T-helper 17 cell (primary cell): ENCODE data around the gene HYKK. TPM values are rescaled to one million over a fixed set of nuclear protein-coding genes. Genes with fewer than 3 reads are reported as not detected.

Experiments
- ATAC-seq: fragments of 150-1000 bp; cut with Tn5 transposase; 2 replicates; pipeline ENCODE4 v1.10.0; 2021; ENCODE audit warnings: mild to moderate bottlenecking, moderate library complexity
- DNase-seq, 3 donors: peaks; one replicate each; pipeline versions ENCODE4 v3.0.0 to v3.0.0-alpha.2; 2020 to 2021
- H3K9me3 ChIP-seq: one replicate; pipeline ENCODE4 v1.7.0; 2013; ENCODE audit warnings: low read length, mild to moderate bottlenecking; ENCODE audit not compliant: control insufficient read depth, poor library complexity, severe bottlenecking
- H3K27ac Mint-ChIP-seq: one replicate; pipeline ENCODE4 v1.8.0; 2022; ENCODE audit warnings: mild to moderate bottlenecking, moderate library complexity, mixed read lengths
- H3K27me3 Mint-ChIP-seq: one replicate; pipeline ENCODE4 v1.8.0; 2022; ENCODE audit warnings: mixed read lengths
- H3K36me3 Mint-ChIP-seq: one replicate; pipeline ENCODE4 v1.8.0; 2022; ENCODE audit warnings: low read depth, mixed read lengths
- H3K4me1 Mint-ChIP-seq: one replicate; pipeline ENCODE4 v1.8.0; 2022; ENCODE audit warnings: mild to moderate bottlenecking, mixed read lengths
- H3K4me3 Mint-ChIP-seq: one replicate; pipeline ENCODE4 v1.8.0; 2022; ENCODE audit warnings: mild to moderate bottlenecking, moderate library complexity, mixed read lengths
- total RNA-seq, 4 donors: library from RNA in 2 of 4; stranded (reverse) in 2 of 4; gene quantifications; one replicate each; pipeline ENCODE4 v1.2.3 and lab custom pipeline; 2022 to 2026

The HYKK gene, protein sequence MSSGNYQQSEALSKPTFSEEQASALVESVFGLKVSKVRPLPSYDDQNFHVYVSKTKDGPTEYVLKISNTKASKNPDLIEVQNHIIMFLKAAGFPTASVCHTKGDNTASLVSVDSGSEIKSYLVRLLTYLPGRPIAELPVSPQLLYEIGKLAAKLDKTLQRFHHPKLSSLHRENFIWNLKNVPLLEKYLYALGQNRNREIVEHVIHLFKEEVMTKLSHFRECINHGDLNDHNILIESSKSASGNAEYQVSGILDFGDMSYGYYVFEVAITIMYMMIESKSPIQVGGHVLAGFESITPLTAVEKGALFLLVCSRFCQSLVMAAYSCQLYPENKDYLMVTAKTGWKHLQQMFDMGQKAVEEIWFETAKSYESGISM
- 1 to 10 TPM; 1.1 to 2.0 TPM for total RNA-seq
- total RNA-seq (lab: John Stamatoyannopoulos, UW), result 1.2 to 1.5 reads per million in 2 donors

GRCh38 chr15:78506971-78507830, at the start of gene HYKK:
Gene HYKK, plus strand, starts transcription at chr15:78507577. Its CDS starts 5,512 bp downstream, at chr15:78513089.
- DNase-seq (peak; percentile 38 to 65 (median 51)), ATAC-seq (peak; percentile 86)
- no peaks in the 10 kb centered on the region for H3K9me3 ChIP-seq
- Mint-ChIP-seq H3K27me3 (no peaks in the 10 kb centered on the region), H3K36me3 (no peaks in the 10 kb centered on the region), H3K4me3 (peak within 1 kb of the TSS; percentile 96), H3K27ac (peak within 1 kb of the TSS; percentile 75), H3K4me1 (peaks cover 17% of the 10 kb centered on the region)

GRCh38 chr15:78460737-78461136, 46.6 kb upstream of the HYKK start:
- Mint-ChIP-seq H3K27me3 (no peaks in the 10 kb centered on the region), H3K4me1 (peaks cover 37% of the 10 kb centered on the region), H3K4me3 (peak overlapping the region; percentile 36), H3K27ac (peak overlapping the region; percentile 56), H3K36me3 (peaks cover 6% of the 10 kb centered on the region)
- no peaks in the 10 kb centered on the region for H3K9me3 ChIP-seq
- ATAC-seq (no peak), DNase-seq (no peak)

- Mint-ChIP-seq H3K4me3 (peak overlapping the region; percentile 36), H3K27me3 (no peaks in the 10 kb centered on the region), H3K27ac (peak overlapping the region; percentile 56), H3K4me1 (peaks cover 37% of the 10 kb centered on the region), H3K36me3 (peaks cover 6% of the 10 kb centered on the region)
- no peak for DNase-seq
- peak; percentile 85 for ATAC-seq
- H3K9me3 ChIP-seq, result no peaks in the 10 kb centered on the region
These were observed 46.0 kb upstream of the HYKK start for GRCh38 chr15:78461171-78461888.

DNA sequence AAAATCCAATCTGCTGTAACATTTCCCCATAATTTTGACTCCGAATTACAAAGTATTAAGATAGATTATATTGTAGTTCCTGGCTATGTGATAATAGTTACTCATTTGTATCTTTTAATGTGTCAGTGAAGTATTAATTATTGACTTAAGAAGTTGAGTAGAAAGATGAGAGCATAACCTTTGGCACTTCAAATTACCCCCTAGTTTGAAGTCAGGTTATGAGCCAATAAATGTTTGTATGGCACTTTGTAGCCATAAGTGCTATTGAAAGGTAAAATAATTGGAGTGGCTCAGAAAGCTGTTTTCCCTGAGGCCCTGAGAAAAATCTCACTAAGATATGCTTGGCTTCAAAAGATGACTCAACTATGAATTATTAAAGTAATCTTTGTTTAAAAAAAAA, 38.3 kb upstream of the HYKK start:
- no peaks in the 10 kb centered on the region for H3K27me3 Mint-ChIP-seq
- H3K4me3 Mint-ChIP-seq, result no peak overlapping the region
- peaks cover 2% of the 10 kb centered on the region for H3K36me3 Mint-ChIP-seq
- no peak for ATAC-seq
- DNase-seq, result no peak
- H3K27ac Mint-ChIP-seq, result no peak overlapping the region
- peaks cover 2% of the 10 kb centered on the region for H3K4me1 Mint-ChIP-seq
- H3K9me3 ChIP-seq, result no peaks in the 10 kb centered on the region

DNA sequence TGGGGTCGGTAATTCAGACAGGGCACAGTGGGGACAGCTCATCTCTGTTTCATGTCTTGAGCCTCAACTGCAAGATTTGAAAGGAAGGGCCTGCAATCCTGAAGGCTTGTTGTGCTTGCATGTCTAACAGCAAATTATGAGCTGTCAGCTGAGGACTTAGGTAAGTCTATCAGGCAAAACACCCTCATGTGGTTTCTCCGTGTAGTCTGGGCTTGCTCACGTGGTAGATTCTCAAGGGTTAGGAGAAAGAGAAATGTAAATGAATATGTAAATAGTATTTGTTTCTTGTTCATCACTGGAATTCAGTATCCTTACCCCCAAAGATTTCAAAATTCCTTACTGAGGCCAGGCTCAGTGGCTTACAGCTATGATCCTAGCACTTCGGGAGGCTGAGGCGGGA, 30.1 kb upstream of the HYKK start:
- Mint-ChIP-seq H3K4me1 (no peaks in the 10 kb centered on the region), H3K27me3 (no peaks in the 10 kb centered on the region), H3K27ac (peak overlapping the region; percentile 27), H3K4me3 (no peak overlapping the region), H3K36me3 (no peaks in the 10 kb centered on the region)
- no peak for ATAC-seq
- no peak for DNase-seq
- no peaks in the 10 kb centered on the region for H3K9me3 ChIP-seq

DNA sequence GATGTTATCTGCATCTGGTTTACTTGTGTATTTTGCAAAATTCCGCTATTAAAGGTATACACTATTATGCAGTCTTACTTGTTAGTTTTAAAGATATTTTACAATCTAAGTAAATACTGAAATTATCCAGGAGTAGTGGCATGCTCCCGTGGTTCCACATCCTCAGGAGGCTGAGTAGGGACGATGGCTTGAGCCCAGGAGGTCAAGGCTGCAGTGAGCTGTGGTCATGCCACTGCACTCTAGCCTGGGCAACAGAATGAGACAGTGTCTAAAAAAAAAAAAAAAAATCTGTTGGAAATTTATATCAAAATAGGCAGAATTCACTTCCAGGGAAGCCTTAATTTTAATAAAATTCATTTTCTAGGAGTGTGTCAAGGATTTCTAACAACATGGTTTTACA, 27.7 kb upstream of the HYKK start:
- no peaks in the 10 kb centered on the region for H3K9me3 ChIP-seq
- Mint-ChIP-seq H3K4me1 (no peaks in the 10 kb centered on the region), H3K27ac (no peak overlapping the region), H3K27me3 (no peaks in the 10 kb centered on the region), H3K36me3 (no peaks in the 10 kb centered on the region), H3K4me3 (no peak overlapping the region)
- ATAC-seq, result no peak
- no peak for DNase-seq

- DNase-seq (no peak), ATAC-seq (no peak)
- no peak overlapping the region for H3K27ac Mint-ChIP-seq
- no peaks in the 10 kb centered on the region for H3K4me1 Mint-ChIP-seq
- H3K36me3 Mint-ChIP-seq, result peaks cover 3% of the 10 kb centered on the region
- no peak overlapping the region for H3K4me3 Mint-ChIP-seq
- H3K9me3 ChIP-seq, result no peaks in the 10 kb centered on the region
- H3K27me3 Mint-ChIP-seq, result no peaks in the 10 kb centered on the region
These were observed 25.5 kb upstream of the HYKK start for GRCh38 chr15:78481917-78482316.

DNA sequence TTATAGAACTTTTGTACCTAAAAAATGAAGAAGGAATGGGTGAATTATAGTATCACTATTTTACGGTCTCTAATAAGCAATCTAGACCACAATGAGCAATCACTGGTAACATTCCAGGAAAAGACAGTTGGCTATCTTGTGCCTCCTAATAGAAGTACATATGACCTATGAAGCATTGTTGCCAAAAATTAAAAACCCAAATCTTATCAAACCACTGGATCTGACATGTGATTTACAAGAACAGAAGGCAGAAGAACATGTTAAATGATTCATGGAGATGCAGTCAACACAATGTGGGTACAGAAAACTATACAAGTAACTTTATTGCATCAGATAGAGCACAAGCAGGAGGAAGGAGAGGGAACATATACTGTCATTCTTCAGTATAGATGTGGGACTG, 14.5 kb upstream of the HYKK start:
- ATAC-seq, result no peak
- peaks cover 6% of the 10 kb centered on the region for H3K4me1 Mint-ChIP-seq
- H3K4me3 Mint-ChIP-seq, result no peak overlapping the region
- H3K27ac Mint-ChIP-seq, result no peak overlapping the region
- H3K27me3 Mint-ChIP-seq, result no peaks in the 10 kb centered on the region
- no peaks in the 10 kb centered on the region for H3K9me3 ChIP-seq
- no peak for DNase-seq
- H3K36me3 Mint-ChIP-seq, result peaks cover 5% of the 10 kb centered on the region

- no peak for ATAC-seq
- no peaks in the 10 kb centered on the region for H3K9me3 ChIP-seq
- DNase-seq, result no peak
- peaks cover 5% of the 10 kb centered on the region for H3K4me1 Mint-ChIP-seq
- H3K36me3 Mint-ChIP-seq, result peaks cover 2% of the 10 kb centered on the region
- H3K27ac Mint-ChIP-seq, result no peak overlapping the region
- no peaks in the 10 kb centered on the region for H3K27me3 Mint-ChIP-seq
- no peak overlapping the region for H3K4me3 Mint-ChIP-seq
These were observed 5.5 kb upstream of the HYKK start for GRCh38 chr15:78501857-78502256.

- ATAC-seq, result no peak
- H3K27ac Mint-ChIP-seq, result no peak overlapping the region
- no peaks in the 10 kb centered on the region for H3K36me3 Mint-ChIP-seq
- no peaks in the 10 kb centered on the region for H3K9me3 ChIP-seq
- no peak for DNase-seq
- no peaks in the 10 kb centered on the region for H3K27me3 Mint-ChIP-seq
- no peak overlapping the region for H3K4me3 Mint-ChIP-seq
- peaks cover 8% of the 10 kb centered on the region for H3K4me1 Mint-ChIP-seq
These were observed 4.7 kb upstream of the HYKK start for GRCh38 chr15:78502641-78503040.

GRCh38 chr15:78507831-78508160, 419 bp downstream of the HYKK start:
- ATAC-seq, result peak; percentile 30
- Mint-ChIP-seq H3K27ac (peak overlapping the region; percentile 75), H3K27me3 (no peaks in the 10 kb centered on the region), H3K36me3 (no peaks in the 10 kb centered on the region), H3K4me1 (peaks cover 17% of the 10 kb centered on the region), H3K4me3 (peak overlapping the region; percentile 96)
- no peaks in the 10 kb centered on the region for H3K9me3 ChIP-seq
- DNase-seq, result no peak

DNA sequence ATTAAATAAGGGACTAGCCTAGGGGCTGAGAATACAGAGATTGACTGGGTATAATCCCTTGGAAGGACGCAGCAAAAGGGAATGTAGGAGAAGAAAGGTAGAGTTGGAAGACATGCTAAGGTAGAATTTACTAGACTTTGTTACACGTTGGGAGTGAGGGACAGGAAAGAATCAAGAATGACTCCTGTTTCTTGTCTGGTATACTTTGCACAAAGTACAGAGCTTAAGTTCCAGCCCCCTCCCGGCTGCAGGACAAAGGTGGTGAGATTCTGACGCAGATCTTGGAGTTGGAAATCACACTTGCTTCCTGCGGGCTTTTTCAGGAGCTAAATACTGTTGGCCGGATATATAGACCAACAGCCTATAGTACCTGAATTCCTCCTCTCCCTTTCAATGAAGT, 895 bp downstream of the HYKK start:
- peaks cover 17% of the 10 kb centered on the region for H3K4me1 Mint-ChIP-seq
- H3K4me3 Mint-ChIP-seq, result peak overlapping the region; percentile 96
- DNase-seq (no peak), ATAC-seq (no peak)
- H3K27me3 Mint-ChIP-seq, result no peaks in the 10 kb centered on the region
- H3K36me3 Mint-ChIP-seq, result no peaks in the 10 kb centered on the region
- H3K9me3 ChIP-seq, result no peaks in the 10 kb centered on the region
- H3K27ac Mint-ChIP-seq, result peak overlapping the region; percentile 75

DNA sequence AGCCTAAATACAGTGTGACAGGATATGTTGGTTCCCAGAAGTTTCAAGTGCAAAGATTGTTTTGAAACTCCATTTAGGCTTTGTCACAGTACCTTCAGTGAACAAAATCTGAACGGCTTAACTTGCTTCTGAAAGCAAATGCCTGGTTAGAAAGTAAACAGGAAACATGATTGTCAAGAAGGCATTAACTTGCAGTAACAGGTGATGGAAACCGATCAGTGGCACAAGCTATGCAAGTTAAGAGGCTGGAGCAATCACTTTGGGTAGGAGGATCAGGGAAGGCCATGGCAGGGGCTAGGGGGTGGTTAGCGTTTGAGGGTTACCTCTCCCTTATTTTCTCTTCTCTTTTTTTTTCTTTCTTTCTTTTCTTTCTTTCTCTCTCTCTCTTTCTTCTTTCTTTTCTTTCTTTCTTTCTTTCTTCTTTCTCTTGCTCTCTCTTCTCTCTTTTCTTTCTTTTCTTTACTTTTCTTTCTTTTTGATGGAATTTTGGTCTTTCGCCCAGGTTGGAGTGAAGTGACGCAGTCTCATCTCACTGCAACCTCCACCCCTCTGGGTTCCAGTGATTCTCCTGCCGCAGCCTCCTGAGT, 2.4 kb downstream of the HYKK start:
- Mint-ChIP-seq H3K27me3 (no peaks in the 10 kb centered on the region), H3K36me3 (no peaks in the 10 kb centered on the region), H3K27ac (no peak overlapping the region), H3K4me1 (peaks cover 17% of the 10 kb centered on the region), H3K4me3 (peak overlapping the region; percentile 70)
- no peaks in the 10 kb centered on the region for H3K9me3 ChIP-seq
- ATAC-seq, result no peak
- DNase-seq, result no peak
